Fibroblast of mammary gland (primary cell): Measurements from ENCODE around the gene TAF9.

Source experiments
- DNase-seq: peaks from one replicate; pipeline ENCODE4 v3.0.0-alpha.2; 2010; ENCODE audit warnings: low read depth
- H3K4me3 ChIP-seq: 2 replicates; pipeline ENCODE4 v1.5.1; 2011; ENCODE audit warnings: low read depth, mild to moderate bottlenecking, low read length, moderate library complexity; ENCODE audit not compliant: control insufficient read depth
- TF ChIP-seq, protein P1 (sequence below): conservative IDR thresholded peaks from 2 replicates; pipeline ENCODE4 v1.5.1; 2011; ENCODE audit warnings: low read depth, low read length, inconsistent platforms; ENCODE audit not compliant: control insufficient read depth, insufficient read depth

TAF9 gene

DNA sequence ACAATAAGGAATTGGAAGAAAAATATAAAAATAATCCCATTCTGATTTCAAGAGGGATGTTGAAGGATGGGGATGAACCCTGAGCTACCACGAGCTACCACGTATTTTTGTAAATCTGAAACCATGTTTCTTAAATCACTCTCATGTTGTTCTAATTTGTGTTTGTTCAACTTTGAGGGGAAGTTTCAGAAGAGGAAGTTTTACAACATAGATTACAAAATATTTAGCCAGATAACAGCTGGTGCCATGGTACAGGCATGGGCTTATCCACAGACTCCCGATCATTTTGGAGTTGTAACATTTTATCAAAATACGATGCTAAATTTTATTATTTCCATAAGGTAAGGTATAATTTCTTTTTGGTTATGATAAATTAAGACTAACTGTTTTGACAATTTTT, 51.9 kb downstream of the TAF9 start:
- DNase-seq, result no peak
- H3K4me3 ChIP-seq, result no peak overlapping the region

DNA sequence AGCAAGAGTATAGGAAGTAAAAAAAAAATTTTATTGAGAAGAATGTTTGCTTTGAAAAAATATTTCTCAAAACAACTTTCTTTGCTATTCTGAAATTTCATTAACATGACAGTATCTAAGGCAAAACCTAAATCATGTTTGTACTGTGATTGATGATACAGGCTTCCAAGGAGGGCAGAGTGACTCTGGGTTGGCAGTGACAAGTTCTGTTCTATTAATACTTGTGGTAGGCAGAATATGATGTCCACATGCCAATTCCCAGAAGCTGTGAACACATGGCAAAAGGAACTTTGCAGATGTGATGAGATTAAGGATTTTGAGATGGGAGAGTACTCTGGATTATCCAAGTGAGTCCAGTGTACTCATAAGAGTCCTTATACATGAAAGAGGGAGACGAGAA, 53.3 kb downstream of the TAF9 start:
- TF ChIP-seq, protein P1, sequence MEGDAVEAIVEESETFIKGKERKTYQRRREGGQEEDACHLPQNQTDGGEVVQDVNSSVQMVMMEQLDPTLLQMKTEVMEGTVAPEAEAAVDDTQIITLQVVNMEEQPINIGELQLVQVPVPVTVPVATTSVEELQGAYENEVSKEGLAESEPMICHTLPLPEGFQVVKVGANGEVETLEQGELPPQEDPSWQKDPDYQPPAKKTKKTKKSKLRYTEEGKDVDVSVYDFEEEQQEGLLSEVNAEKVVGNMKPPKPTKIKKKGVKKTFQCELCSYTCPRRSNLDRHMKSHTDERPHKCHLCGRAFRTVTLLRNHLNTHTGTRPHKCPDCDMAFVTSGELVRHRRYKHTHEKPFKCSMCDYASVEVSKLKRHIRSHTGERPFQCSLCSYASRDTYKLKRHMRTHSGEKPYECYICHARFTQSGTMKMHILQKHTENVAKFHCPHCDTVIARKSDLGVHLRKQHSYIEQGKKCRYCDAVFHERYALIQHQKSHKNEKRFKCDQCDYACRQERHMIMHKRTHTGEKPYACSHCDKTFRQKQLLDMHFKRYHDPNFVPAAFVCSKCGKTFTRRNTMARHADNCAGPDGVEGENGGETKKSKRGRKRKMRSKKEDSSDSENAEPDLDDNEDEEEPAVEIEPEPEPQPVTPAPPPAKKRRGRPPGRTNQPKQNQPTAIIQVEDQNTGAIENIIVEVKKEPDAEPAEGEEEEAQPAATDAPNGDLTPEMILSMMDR, result no peak
- no peak overlapping the region for H3K4me3 ChIP-seq
- DNase-seq, result no peak

More for the DNA sequence above, 51.9 kb downstream of the TAF9 start:
- TF ChIP-seq, protein P1, result no peak
